Epithelial cell of prostate (primary cell): Measurements from ENCODE around the gene NADSYN1.

ENCODE experiments used
- DNase-seq: peaks from one replicate; pipeline ENCODE4 v3.0.0-alpha.2; 2011; ENCODE audit warnings: low read depth, low spot score
- H3K27ac ChIP-seq: fragments of 450-650 bp; 2 replicates; pipeline ENCODE4 v1.5.1; 2017; ENCODE audit warnings: mild to moderate bottlenecking

The NADSYN1 gene

DNA sequence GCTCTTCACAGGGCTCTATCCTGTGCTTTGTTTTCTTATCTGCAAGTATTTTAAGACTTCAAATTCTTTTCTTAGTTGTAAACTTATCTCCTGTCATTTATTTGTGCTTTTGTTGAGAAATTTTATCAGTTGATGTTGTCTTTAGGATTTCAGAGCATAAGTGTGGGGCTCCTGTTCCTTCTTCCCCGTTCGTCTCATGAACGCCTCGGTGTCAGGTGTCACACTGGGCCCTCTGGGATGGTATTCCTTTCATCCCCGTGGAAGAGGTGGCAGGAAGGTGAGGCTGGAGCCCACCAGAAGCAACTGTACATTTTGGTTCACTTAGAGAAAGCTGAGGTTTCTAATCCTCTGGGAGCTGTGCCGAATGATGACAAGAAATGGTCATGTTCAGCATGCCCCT is 17.9 kb downstream of the NADSYN1 start:
- DNase-seq = no peak
- H3K27ac ChIP-seq = no peak overlapping the region

GRCh38 chr11:71472357-71472885 is 19.4 kb downstream of the NADSYN1 start:
- no peak overlapping the region for H3K27ac ChIP-seq
- no peak for DNase-seq

- no peak for DNase-seq
- H3K27ac ChIP-seq = no peak overlapping the region
Measured at GRCh38 chr11:71472941-71473792, 20.2 kb downstream of the NADSYN1 start.

DNA sequence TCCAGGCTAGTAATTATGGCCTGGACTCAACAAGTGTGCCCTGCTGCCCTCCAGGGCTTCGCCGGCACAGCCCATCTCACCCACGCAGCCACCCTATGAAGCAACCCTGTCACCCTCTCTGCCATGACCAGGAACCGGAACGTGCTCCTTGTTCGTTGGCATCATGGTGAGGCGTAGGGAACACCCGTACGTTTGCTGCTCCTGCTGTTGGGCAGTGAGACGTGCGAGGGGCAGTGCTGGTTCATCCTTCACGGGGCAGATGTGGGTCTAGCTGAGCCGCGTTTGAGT is 20.7 kb downstream of the NADSYN1 start:
- DNase-seq = no peak
- H3K27ac ChIP-seq = no peak overlapping the region

DNA sequence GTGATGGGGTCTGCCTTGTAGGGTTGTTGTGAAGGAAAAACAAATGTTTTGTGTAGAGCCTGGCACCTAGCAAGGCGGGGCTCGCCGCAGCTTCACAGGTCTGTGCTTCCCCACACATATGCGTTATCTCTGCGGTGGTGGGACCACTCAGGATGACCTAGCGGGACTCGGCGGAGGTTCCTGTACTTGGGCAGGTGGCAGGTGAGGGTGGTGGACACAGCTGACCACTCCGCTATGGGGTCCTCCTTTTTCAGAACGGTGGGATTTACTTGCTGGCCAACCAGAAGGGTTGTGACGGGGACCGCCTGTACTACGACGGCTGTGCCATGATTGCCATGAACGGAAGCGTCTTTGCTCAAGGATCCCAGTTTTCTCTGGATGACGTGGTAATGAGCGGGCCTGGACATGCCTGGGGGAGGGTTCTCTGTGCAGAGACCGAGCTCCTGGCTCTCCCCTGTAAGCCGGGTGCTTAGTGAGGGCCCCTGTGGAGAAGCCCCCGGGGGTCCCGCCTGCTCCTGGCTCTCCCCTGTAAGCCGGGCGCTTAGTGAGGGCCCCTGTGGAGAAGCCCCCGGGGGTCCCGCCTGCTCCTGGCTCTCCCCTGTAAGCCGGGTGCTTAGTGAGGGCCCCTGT is 21.3 kb downstream of the NADSYN1 start:
- no peak for DNase-seq
- H3K27ac ChIP-seq = no peak overlapping the region

DNA sequence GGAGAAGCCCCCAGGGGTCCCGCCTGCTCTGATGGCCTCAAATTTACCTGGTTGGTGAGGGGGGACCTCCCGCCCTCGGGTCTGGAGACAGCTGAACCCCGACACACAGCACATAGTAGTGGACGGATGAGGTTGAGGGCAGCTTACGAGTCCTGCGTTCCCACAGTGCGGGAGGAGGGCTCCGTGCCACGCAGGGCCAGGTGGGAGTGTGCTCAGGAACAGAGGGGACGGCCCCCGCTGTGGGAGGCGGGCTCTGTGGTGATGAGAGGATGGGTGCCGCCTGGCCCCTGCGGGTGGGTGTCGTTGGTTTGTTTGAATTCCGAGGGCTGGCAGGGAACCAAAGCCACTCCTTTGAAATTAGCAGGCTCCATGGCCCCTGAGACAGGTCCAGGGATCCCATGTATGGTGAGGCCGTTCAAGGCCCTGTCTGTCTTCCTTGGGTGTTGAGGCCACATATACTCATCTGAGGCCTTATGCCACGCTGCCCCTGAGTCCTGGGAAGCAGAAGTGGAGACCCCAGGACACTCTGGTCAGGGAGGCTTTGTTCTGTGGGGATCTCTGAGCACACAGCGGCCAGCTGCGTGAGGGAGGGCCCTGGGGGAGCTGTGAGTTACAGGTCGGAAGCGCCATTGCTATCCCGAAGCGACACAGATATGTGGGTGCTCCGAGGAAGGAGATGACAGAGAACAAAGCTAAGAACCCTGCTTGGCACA is 21.9 kb downstream of the NADSYN1 start:
- no peak for DNase-seq

GRCh38 chr11:71476031-71476430 is 23.0 kb downstream of the NADSYN1 start:
- H3K27ac ChIP-seq = no peak overlapping the region
- no peak for DNase-seq

More for the DNA sequence above, 21.9 kb downstream of the NADSYN1 start:
- no peak overlapping the region for H3K27ac ChIP-seq

DNA sequence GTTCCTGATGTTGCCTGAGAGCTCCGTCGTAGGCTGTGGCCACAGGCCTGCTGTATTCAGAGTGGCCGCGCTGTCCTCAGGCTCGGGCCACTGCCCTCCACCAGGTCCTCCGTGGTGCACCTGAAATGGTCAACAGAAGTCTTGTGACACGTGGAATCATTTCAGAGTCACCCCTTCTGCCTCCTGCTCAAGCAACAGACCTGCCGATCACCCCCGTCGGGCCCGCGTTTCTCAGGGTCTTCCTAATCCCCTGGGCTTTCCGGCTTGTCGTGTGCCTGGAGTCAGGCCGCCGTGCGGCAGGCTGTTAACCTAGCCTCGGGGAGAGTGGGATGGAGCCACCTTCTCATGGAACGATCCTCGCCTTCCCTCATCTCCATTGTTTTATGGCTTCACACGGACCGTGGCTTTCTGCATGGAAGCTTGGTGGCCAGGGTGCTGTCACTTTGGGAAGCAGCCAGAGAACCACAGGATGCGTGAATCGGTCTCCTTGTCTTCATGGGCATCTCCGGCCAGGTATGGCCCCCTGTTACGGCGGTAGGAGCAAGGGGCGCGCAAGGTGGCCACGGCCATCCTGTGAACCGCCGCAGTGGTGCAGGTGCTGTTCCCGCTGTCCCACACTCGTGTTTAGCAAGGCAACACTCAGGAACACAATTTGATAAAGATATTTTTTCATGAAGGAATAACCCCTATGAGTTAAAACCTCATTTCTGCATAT is 24.1 kb downstream of the NADSYN1 start:
- DNase-seq = no peak
- no peak overlapping the region for H3K27ac ChIP-seq

- no peak for DNase-seq
- H3K27ac ChIP-seq = no peak overlapping the region
Measured at GRCh38 chr11:71477641-71478527, 24.9 kb downstream of the NADSYN1 start.

GRCh38 chr11:71478528-71478840 is 25.5 kb downstream of the NADSYN1 start:
- DNase-seq = no peak
- no peak overlapping the region for H3K27ac ChIP-seq

DNA sequence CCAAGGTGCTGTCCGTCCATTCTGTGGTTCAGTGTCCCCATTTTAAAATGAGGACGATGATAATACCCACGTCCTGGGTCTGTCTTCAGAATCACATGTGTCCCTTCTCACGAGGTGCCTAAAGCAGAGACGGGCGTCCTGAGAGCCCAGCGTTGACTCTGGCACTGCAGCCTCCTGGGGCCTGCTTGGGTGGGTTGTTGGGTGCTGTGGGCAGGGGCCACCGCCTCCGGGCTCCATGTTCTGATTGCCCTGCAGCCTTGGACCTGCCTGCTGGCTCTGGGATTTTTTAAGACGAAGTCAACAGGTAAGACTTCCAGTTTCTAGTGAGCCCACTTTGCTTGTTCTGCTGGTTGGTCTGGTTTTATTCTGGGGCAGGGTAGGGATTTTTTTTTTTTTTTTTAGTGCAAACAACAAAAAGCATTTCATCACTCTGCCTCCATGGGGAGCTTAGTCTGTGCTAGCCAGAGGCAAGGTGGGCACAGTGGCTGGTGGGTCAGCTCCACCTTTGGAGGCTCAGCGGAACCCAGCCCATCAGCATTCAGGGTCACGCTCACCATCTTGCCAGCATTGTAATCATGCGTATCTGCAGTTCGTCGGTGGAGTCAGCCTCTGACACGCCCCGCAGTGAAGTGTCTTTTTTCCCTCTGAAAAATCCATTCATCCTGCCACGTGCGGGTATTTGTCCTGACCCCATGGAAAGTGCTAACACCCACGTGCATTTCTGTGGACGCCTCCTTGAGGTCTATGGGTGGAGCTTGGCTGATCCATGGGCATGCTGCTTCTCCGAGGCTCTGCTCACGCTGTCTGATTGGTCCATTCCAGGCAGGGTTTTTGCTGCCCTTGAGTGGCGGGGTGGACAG is 28.3 kb downstream of the NADSYN1 start:
- DNase-seq = no peak
- no peak overlapping the region for H3K27ac ChIP-seq

GRCh38 chr11:71482216-71482615 is 29.2 kb downstream of the NADSYN1 start:
- DNase-seq = no peak

DNA sequence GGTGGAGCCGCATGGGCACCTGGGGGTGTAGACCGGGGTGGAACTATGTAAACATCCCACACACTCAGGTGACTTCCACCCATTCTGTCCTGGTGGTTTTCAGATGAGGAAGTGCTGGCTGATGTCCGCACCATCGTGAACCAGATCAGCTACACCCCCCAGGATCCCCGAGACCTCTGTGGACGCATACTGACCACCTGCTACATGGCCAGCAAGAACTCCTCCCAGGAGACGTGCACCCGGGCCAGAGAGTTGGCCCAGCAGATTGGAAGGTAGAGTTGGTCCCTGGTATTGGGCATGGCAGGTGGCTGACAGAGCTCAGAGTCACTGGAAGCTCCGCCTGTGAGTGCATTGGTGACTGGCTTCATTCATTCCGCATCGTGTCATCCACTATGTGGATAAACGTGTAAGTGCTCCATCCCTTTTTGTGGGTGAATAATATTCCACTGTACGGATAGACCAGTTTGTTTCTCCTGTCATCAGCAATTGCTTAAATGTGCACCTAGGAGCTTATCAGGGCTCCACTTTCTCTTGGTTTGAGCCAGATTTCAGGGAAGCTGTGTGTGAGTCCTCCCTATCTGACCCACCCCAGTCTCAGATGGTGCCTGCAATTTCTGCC is 29.9 kb downstream of the NADSYN1 start:
- H3K27ac ChIP-seq = no peak overlapping the region
- no peak for DNase-seq

More at GRCh38 chr11:71482216-71482615, 29.2 kb downstream of the NADSYN1 start:
- no peak overlapping the region for H3K27ac ChIP-seq

DNA sequence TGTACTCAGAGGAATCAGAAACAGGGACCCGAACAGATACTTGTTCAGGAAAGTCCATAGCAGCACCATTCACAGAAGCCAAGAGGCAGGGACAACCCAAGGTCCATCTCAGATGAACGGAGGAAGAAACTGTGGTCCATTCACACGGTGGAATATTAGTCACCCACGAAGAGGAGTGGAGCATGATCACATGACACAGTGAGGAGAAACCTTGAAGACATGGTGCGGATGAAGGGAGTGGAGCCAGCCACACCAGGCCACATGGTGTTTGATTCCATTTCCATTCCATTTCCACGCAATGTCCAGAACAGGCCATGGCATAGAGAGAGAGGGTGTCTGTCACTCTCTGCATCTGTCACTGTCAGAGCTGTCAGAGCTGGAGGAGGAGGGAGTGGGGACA is 30.7 kb downstream of the NADSYN1 start:
- DNase-seq = no peak
- no peak overlapping the region for H3K27ac ChIP-seq

- H3K27ac ChIP-seq = no peak overlapping the region
- no peak for DNase-seq
Measured at GRCh38 chr11:71484248-71485062, 31.5 kb downstream of the NADSYN1 start.

- DNase-seq = no peak
- H3K27ac ChIP-seq = no peak overlapping the region
Measured at GRCh38 chr11:71485063-71485399, 32.0 kb downstream of the NADSYN1 start.

DNA sequence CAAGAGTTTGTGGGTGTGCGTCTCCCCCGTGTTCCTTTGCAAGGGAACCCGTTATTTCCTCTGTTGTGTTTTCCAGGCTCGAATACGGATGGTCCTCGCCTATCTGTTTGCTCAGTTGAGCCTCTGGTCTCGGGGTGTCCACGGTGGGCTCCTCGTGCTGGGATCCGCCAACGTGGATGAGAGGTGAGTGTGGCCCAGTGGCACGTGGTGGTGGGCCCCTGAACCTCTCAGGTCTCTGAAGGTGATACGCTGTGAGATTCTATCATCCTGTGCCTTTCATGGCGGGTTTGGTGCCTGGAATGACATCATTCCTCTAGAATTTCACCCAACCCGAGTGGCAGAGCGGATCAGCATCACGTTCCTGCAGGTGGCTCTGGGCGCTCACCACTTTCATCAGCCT is 32.5 kb downstream of the NADSYN1 start:
- no peak overlapping the region for H3K27ac ChIP-seq
- DNase-seq = no peak

GRCh38 chr11:71486320-71486719 is 33.3 kb downstream of the NADSYN1 start:
- DNase-seq = no peak
- no peak overlapping the region for H3K27ac ChIP-seq
